HG02852 (cell line): ENCODE measurements around the gene ISL1.

ENCODE experiments used
- ATAC-seq: cut with Tn5 transposase; IDR thresholded peaks from one replicate; pipeline ENCODE4 v1.9.1; 2021; ENCODE audit warnings: mild to moderate bottlenecking, moderate library complexity; ENCODE audit not compliant: unreplicated experiment

Gene ISL1

DNA sequence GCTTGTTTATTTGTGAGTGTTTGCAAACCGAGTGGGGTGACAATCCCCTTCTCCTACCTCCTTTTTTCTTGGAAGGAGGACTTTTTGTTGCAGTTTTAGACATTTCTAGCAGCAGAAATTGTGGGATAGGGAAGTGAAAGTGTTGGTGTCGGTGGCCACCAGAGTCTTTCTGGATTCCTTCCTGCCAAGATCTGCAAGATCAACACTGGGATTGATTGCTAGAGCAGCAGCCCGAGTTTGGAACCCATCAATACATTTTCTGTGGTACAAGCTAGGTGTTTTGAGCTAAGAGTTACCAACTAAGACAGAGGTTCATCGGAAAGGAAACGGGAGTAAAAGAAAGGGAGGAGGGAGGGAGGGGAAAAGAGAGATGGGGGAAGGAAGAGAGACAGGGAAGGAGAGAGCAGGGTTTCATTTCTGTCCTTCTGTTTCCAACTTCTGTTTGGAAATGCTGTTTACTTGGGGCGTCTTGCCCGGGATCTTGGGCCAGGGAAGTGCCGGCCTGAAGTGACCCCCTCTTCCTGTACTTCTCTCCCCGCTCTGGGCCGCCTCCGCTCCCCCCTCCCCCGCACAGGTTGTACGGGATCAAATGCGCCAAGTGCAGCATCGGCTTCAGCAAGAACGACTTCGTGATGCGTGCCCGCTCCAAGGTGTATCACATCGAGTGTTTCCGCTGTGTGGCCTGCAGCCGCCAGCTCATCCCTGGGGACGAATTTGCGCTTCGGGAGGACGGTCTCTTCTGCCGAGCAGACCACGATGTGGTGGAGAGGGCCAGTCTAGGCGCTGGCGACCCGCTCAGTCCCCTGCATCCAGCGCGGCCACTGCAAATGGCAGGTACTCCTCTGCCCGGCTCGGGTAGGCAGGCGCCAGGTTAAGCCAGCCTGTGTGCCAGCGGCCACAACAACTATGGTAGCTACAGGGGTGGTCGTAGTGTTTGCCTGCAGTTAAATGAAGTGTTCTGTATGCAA lies 4.0 kb downstream of the ISL1 start:
- ATAC-seq, result no peak

GRCh38 chr5:51387884-51388275 lies 4.6 kb downstream of the ISL1 start:
- no peak for ATAC-seq

DNA sequence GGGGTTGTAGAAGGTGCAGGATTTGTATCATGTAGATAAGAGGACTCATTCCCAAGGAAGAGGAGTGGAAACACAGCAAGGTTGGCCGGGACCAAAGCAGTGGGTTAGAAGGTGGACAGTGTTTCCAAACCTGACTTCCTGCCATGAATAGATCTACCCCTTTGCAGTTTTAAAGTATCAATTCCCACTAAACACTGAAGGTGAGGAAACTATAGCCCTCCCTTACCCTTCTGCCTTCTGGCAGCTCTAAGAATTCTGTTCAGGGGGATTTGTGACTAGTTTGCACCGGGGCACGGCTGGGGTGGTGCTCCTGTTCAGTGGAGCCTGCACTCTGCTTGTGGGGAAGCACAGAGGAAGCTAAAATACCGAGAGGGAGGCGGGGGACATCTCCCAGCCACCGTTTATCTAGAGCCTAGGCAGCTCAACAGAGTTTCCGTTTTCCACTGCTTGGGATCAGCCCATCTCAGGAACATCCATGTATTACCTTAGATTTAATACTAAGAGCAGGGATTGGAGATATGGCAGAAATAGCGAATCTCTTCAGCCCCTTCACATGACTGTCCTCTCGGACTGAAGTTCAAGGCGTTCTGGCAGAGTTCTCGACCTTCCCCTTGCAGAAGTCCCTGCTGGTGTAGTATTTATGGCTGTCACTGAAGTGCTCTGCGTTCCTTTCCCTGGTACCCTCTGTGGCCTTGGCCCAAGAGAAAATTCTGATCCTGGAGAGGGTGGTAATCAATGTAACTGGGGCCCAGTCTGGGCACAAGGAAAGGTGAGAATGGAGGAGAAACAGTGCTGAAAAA lies 5.4 kb downstream of the ISL1 start:
- ATAC-seq, result no peak

DNA sequence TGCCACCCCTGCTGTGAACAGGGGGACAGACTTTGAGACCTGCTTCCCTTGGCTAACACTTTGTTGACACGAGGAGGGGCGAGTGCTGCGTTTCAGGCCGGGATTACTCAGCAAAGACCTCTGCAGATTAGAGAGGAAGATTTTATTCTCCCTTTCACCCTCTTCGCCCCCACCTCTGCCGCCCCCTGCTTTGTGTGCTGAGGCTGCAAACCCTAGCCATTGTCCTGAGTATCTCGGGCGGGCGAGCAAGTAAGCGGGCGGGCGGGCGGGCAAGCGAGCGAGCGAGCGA lies 6.0 kb downstream of the ISL1 start:
- ATAC-seq, result no peak

GRCh38 chr5:51389577-51390463 lies 6.6 kb downstream of the ISL1 start:
- no peak for ATAC-seq

DNA sequence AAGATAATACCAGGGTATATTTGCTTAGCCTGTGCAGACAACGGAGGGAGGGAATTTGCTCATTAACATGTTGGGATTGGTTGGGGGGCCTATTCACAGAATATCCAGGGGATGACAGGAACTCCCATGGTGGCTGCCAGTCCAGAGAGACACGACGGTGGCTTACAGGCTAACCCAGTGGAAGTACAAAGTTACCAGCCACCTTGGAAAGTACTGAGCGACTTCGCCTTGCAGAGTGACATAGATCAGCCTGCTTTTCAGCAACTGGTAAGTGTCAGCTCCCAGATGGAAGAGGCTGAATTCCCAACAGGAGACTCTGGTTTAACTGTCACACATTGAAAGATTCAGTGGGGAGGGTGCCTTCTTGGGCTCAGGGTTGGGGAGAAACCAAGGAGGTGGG lies 7.9 kb downstream of the ISL1 start:
- ATAC-seq, result no peak

- no peak for ATAC-seq
Measured at GRCh38 chr5:51392689-51393199, 9.5 kb downstream of the ISL1 start.

DNA sequence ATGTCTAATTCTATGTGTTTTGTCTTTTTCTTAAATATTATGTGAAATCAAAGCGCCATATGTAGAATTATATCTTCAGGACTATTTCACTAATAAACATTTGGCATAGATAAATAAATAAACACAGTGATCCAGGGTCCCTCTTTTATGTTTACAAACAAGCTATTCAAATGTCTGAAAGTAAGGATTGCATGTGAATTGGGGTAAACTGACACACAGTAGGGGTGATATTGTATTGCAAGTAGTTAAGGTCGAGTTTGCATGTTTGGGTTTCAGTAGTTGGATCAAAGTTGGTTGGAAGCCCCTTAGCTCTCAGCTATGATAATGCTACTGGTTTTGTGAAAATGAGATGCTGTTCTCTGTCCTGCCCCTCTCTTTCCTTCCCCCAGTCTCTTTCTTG lies 11.4 kb downstream of the ISL1 start:
- no peak for ATAC-seq

GRCh38 chr5:51395245-51395644 lies 12.0 kb downstream of the ISL1 start:
- no peak for ATAC-seq

GRCh38 chr5:51395666-51396356 lies 12.6 kb downstream of the ISL1 start:
- ATAC-seq, result no peak

GRCh38 chr5:51396797-51397196 lies 13.5 kb downstream of the ISL1 start:
- ATAC-seq, result no peak

DNA sequence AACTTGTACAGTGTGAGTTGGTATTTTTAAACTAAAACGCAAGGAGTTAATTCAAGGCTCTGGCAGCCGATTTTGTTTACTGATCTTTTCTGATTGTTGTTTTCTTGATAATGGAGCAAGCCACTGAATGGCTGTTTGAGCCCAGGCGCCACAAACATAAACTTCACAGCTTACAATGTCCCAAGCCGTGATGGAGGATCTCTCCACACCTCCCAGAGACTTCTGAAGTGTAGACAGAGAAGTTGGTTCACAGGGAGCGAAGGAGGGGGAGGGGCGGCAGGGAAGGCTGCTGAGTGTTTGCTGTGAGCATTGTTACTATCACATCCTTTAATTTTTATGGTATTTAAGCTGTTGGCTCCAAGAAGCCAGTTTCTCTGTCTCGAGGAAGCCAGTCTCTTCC lies 14.7 kb downstream of the ISL1 start:
- no peak for ATAC-seq

- no peak for ATAC-seq
Measured at GRCh38 chr5:51398875-51399642, 15.8 kb downstream of the ISL1 start.

DNA sequence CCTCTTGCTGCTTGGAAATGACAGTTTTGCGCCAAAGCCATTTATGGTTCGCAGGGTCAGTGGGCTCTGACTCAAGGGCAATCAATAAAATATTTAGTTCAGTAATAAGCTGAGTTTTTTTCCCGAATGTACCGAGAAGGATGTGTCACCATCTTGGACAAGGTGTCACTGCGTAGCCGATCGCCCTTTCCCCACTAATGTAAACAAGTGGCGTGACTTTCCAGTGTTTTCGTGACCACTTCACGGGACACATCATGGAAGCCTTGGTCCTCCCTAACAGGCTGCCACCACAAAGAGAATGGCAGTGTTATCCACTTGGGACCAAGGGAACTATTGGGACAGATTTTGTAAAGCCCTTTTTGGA lies 16.4 kb downstream of the ISL1 start:
- no peak for ATAC-seq

DNA sequence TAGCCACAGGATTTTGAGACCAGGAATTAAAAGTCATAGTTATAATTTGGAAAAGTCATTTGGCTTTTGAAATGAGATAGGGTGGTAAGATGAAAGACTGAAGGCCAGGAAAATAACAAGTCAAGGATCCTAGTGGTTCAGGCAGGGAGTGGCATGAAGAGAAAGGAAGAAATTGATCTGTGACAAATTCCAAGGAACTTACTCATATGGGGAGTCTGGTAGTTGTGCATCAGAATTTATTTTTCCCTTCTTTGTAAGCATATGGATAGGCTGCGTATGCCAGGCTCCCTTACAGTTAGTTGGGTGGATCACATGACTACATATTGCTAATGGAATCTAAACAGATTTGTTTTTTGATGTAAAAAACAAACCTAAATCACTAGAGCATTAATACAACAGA lies 21.0 kb downstream of the ISL1 start:
- ATAC-seq, result no peak

DNA sequence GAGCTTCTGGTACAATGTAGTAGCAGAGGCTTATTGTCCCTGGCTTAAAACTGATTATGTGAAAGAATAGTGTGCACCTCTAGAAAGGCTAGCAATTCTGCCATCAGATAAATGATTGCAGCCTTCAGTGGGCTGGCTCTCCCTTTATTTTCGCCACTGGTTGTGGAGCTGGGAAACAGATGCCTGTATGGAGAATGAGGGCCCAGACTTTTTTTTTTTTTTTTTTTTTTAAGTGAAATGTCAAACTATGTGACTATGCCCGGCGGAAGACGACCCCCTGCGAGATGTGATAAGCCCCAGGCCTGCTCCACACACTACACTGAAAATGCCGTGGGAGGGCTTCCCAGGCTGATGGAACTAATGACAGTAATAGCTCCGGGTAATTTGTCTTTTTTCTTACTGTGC lies 28.7 kb downstream of the ISL1 start:
- no peak for ATAC-seq

DNA sequence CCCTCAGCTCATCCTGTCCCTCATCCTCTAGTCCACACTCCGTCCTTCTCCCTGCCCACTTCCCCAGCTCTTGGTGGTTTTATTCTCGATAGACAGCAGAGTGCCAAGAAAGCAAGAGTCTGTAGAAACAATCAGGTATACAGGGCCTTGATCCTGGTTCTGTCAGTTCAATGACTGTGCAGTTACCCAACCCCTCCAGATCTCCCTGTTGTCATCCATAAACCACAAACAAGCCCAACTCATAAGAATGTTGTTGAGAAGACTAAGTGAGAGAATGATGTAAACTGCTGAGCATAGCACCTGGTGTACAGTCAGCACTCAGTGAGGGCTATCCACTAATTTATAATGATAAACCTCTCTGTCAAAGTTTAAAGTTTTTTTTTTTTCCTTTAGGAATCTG lies 31.3 kb downstream of the ISL1 start:
- ATAC-seq, result no peak

DNA sequence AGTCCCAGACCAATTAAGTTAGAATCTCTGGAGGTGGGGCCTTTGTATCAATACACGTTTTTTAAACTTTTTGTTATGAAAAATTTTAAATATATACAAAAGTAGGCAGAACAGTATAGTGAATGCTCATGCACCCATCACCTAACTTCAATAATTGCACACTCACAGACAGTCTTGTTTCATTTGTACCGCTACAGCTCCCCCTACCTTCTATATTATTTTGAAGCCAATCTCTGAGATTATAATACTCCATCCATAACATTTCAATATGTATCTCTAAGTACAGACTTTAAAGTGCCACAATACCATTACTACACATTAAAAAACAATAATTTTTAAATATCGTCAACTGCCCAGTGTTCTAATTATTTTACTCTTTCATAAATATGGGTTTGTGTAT lies 32.9 kb downstream of the ISL1 start:
- no peak for ATAC-seq

DNA sequence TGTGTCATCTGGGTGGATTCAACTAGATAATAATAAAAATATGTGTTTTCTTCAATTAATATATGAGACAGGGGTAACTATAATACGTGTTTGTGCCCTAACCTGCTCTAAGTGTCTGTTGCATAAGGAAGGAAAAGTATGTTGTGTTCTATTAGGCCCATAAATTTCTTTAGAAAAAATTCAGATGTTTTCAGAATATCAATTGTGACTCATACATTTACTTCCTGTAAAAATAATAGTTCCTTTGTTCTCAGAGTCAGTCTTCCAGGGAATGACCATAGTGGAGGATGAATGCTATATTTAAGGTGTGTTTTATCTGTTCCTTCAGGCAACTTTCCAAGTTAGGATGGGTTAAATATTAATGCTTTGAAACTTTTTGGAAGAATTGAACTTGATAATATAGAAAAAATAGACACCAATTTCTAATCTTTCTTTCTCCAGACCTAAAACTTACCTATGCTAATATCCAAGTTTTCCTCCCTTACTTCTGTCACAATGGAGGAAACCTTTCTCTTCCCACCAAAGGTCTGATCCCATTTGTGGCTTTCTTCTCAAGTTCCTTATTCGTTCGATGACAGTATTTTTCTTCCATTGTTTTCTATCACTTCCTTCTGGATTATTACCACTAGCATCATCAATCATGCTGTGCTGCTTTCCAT lies 49.9 kb downstream of the ISL1 start:
- no peak for ATAC-seq
